ENCODE data around the gene LRRC57. TPM values are rescaled to one million over a fixed set of nuclear protein-coding genes. Genes with fewer than 3 reads are reported as not detected.
A peak's percentile ranks its signal among the peaks of the same experiment; 100 is the strongest.

The LRRC57 gene
- total RNA-seq, 1 donor, result 21.6 TPM

GRCh38 chr15:42590619-42591237, 42.1 kb upstream of the LRRC57 start:
- DNase-seq (ENCODE audit: low read depth), result no peak
- no peak overlapping the region for H3K4me3 ChIP-seq (ENCODE audit: low read depth, low read length)
- TF ChIP-seq CTCF (IDR thresholded peaks at IDR 0.05; ENCODE audit: insufficient read depth, low read length), result no peak

DNA sequence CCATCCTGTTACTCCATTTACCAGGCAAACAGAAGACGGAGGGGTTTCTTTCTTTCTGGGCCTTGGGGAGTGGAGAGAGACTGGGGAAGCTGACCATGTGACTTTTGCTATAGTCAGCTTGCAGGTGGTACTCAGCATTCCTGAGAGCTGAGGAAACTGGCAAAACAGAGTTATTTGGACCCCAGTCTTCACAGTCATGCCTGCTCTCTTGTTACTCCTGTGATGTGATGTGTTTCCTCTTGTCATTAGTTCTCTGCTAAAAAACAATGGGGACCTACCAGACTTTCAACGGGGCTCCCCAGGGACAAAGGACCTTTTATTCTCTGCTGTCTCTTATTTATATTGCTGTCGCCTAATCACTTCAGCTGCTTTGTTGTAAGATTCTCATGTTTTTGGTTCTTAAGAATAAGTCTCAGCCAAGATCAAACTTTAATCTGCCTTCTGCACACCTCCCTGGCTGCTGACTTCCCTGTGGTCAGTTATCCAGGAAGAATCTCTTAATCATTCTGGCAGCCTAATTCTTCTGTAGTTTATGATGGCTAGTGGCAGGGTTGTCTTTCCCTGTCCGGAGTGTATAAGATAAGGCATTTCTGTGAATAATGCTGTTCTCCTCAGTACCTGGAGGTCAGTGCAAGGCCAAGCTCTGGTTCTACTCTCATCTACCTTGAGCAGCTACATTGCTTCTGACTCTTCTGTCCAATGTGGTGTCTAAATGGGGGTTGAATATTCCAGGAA, 35.6 kb upstream of the LRRC57 start:
- TF ChIP-seq CTCF (IDR thresholded peaks at IDR 0.05; ENCODE audit: insufficient read depth, low read length), result no peak
- no peak overlapping the region for H3K4me3 ChIP-seq (ENCODE audit: low read depth, low read length)
- no peak for DNase-seq (ENCODE audit: low read depth)

GRCh38 chr15:42582569-42583375, 34.2 kb upstream of the LRRC57 start:
- no peak overlapping the region for H3K4me3 ChIP-seq (ENCODE audit: low read depth, low read length)

GRCh38 chr15:42581272-42581730, 32.7 kb upstream of the LRRC57 start:
- no peak for TF ChIP-seq CTCF (IDR thresholded peaks at IDR 0.05; ENCODE audit: insufficient read depth, low read length)
- peak; percentile 58 for DNase-seq (ENCODE audit: low read depth)
- H3K4me3 ChIP-seq (ENCODE audit: low read depth, low read length), result peak overlapping the region; percentile 62

More at GRCh38 chr15:42582569-42583375, 34.2 kb upstream of the LRRC57 start:
- DNase-seq (ENCODE audit: low read depth), result no peak
- no peak for TF ChIP-seq CTCF (IDR thresholded peaks at IDR 0.05; ENCODE audit: insufficient read depth, low read length)

DNA sequence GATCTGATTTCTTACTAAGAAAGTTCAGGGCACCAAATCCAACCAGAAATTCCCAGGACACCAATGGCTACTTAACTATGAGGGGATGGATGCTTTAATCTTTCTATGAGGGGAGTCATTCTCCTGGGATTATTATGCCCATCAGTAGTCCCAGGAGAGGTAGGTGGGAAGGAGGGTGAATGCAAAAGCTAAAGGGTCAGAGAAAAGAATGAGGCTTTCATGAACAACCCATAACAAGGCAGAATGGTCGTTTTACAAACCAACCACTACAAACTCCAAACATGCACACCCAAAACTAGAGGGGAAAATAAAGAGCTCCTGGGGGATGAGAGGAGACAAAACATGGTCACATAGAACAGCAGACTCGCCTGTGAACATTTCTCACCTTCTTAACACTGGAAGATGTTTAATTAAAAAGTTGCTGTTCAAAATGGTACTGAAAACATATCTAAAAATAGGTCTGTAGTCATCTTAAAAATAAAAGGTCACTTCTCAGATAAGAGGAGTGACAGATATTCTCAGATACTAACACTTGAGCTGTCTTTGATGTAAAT, 30.5 kb upstream of the LRRC57 start:
- no peak for TF ChIP-seq CTCF (IDR thresholded peaks at IDR 0.05; ENCODE audit: insufficient read depth, low read length)
- no peak for DNase-seq (ENCODE audit: low read depth)
- H3K4me3 ChIP-seq (ENCODE audit: low read depth, low read length), result no peak overlapping the region

DNA sequence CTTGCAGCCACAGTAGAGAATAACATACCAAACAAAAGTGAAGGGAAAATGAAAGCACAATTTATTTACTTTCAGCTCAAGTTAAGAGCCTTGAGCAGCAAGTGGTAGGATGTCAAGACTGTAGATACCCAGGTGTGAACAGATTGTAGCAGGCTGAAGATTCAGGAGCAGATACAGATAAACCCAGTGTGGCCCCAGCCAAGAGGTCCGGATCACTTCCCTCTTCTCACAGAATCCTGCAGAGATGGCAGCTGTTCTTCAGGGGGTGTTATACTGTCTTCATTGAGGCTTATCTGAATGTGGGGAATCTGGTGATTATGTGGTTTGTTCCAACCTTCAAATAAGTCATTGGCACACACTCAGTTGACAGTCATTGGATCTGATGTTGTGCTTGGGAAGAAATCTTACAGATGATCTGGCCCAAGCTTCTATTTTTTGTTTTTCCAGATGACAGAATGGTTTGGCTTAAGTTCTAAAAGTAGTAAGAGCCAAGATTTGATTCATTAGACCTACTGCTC, 29.0 kb upstream of the LRRC57 start:
- peak overlapping the region; percentile 45 for H3K4me3 ChIP-seq (ENCODE audit: low read depth, low read length)
- peak; percentile 93 for DNase-seq (ENCODE audit: low read depth)

More for the DNA sequence above, 29.0 kb upstream of the LRRC57 start:
- no peak for TF ChIP-seq CTCF (IDR thresholded peaks at IDR 0.05; ENCODE audit: insufficient read depth, low read length)

Data from fibroblast of the aortic adventitia (primary cell).